ENCODE data around the gene SFRP4. TPM values are rescaled to one million over a fixed set of nuclear protein-coding genes. Genes with fewer than 3 reads are reported as not detected.
"Not testable (repeated sequence)": the region's sequence is repeated elsewhere in the genome, so short reads cannot be mapped to it uniquely, and the experiment has no call there.

Gene SFRP4
- total RNA-seq, 1 donor from 2014 or later, result 0.39 TPM

GRCh38 chr7:37960483-37960882 lies 43.9 kb upstream of the SFRP4 start:
- H3K27me3 Mint-ChIP-seq (ENCODE audit: low read depth, unreplicated experiment), result no peaks in the 10 kb centered on the region
- Histone ChIP-seq H3K9ac (ENCODE audit: low read length) (no peak overlapping the region), H2AFZ (ENCODE audit: low read depth, low read length) (no peak overlapping the region), H3K4me1 (ENCODE audit: insufficient read depth, low read length) (no peaks in the 10 kb centered on the region), H3K36me3 (ENCODE audit: insufficient read depth, low read length) (no peaks in the 10 kb centered on the region), H3K4me2 (ENCODE audit: low read length) (no peak overlapping the region), H3K79me2 (ENCODE audit: insufficient read depth, low read length) (no peaks in the 10 kb centered on the region), H3K9me3 (ENCODE audit: insufficient read depth, low read depth, low read length) (no peaks in the 10 kb centered on the region), H3K27ac (ENCODE audit: low read depth, low read length) (no peak overlapping the region), H4K20me1 (ENCODE audit: insufficient read depth, low read length) (no peaks in the 10 kb centered on the region), H3K4me3 (ENCODE audit: insufficient read depth, low read depth, low read length) (no peak overlapping the region), H3K27me3 (ENCODE audit: insufficient read depth, low read length) (no peaks in the 10 kb centered on the region)
- FAIRE-seq (no peak), DNase-seq (ENCODE audit: low read depth) (no peak)
- H3K36me3 Mint-ChIP-seq (ENCODE audit: low read depth, unreplicated experiment), result no peaks in the 10 kb centered on the region
- no peaks in the 10 kb centered on the region for H3K9me3 Mint-ChIP-seq (ENCODE audit: unreplicated experiment)
- TF ChIP-seq CTCF (IDR thresholded peaks at IDR 0.05; ENCODE audit: insufficient read depth, low read depth, low read length) (no peak), EZH2 (IDR thresholded peaks at IDR 0.05; ENCODE audit: insufficient read depth, low read length) (no peak)
- H3K4me1 Mint-ChIP-seq (ENCODE audit: low read depth, unreplicated experiment), result no peaks in the 10 kb centered on the region
- no peak overlapping the region for H3K27ac Mint-ChIP-seq (ENCODE audit: unreplicated experiment)
- H3K4me3 Mint-ChIP-seq (ENCODE audit: unreplicated experiment), result no peak overlapping the region

GRCh38 chr7:37957221-37957970 lies 40.8 kb upstream of the SFRP4 start:
- FAIRE-seq (peak; percentile 26), DNase-seq (ENCODE audit: low read depth) (no peak)
- Histone ChIP-seq H3K9me3 (ENCODE audit: insufficient read depth, low read depth, low read length) (no peaks in the 10 kb centered on the region), H3K27me3 (ENCODE audit: insufficient read depth, low read length) (no peaks in the 10 kb centered on the region), H3K36me3 (ENCODE audit: insufficient read depth, low read length) (no peaks in the 10 kb centered on the region), H3K4me3 (ENCODE audit: insufficient read depth, low read depth, low read length) (no peak overlapping the region), H3K9ac (ENCODE audit: low read length) (no peak overlapping the region), H3K4me2 (ENCODE audit: low read length) (no peak overlapping the region), H3K27ac (ENCODE audit: low read depth, low read length) (no peak overlapping the region), H3K79me2 (ENCODE audit: insufficient read depth, low read length) (no peaks in the 10 kb centered on the region), H2AFZ (ENCODE audit: low read depth, low read length) (no peak overlapping the region), H3K4me1 (ENCODE audit: insufficient read depth, low read length) (no peaks in the 10 kb centered on the region), H4K20me1 (ENCODE audit: insufficient read depth, low read length) (no peaks in the 10 kb centered on the region)
- no peak overlapping the region for H3K27ac Mint-ChIP-seq (ENCODE audit: unreplicated experiment)
- peaks cover 2% of the 10 kb centered on the region for H3K9me3 Mint-ChIP-seq (ENCODE audit: unreplicated experiment)
- no peaks in the 10 kb centered on the region for H3K4me1 Mint-ChIP-seq (ENCODE audit: low read depth, unreplicated experiment)
- H3K27me3 Mint-ChIP-seq (ENCODE audit: low read depth, unreplicated experiment), result no peaks in the 10 kb centered on the region
- no peak for TF ChIP-seq CTCF (IDR thresholded peaks at IDR 0.05; ENCODE audit: insufficient read depth, low read depth, low read length)
- no peak for TF ChIP-seq EZH2 (IDR thresholded peaks at IDR 0.05; ENCODE audit: insufficient read depth, low read length)
- no peaks in the 10 kb centered on the region for H3K36me3 Mint-ChIP-seq (ENCODE audit: low read depth, unreplicated experiment)
- no peak overlapping the region for H3K4me3 Mint-ChIP-seq (ENCODE audit: unreplicated experiment)

- no peak overlapping the region for H2AFZ ChIP-seq (ENCODE audit: low read depth, low read length)
- TF ChIP-seq CTCF (IDR thresholded peaks at IDR 0.05; ENCODE audit: insufficient read depth, low read depth, low read length) (no peak), EZH2 (IDR thresholded peaks at IDR 0.05; ENCODE audit: insufficient read depth, low read length) (no peak)
- no peaks in the 10 kb centered on the region for H3K79me2 ChIP-seq (ENCODE audit: insufficient read depth, low read length)
- H3K4me3 Mint-ChIP-seq (ENCODE audit: unreplicated experiment), result no peak overlapping the region
- no peak for DNase-seq (ENCODE audit: low read depth)
- H3K4me1 ChIP-seq (ENCODE audit: insufficient read depth, low read length), result no peaks in the 10 kb centered on the region
- H3K9me3 ChIP-seq (ENCODE audit: insufficient read depth, low read depth, low read length), result no peaks in the 10 kb centered on the region
- H3K9me3 Mint-ChIP-seq (ENCODE audit: unreplicated experiment), result peaks cover 2% of the 10 kb centered on the region
- H3K27ac Mint-ChIP-seq (ENCODE audit: unreplicated experiment), result no peak overlapping the region
- no peak overlapping the region for H3K4me3 ChIP-seq (ENCODE audit: insufficient read depth, low read depth, low read length)
- H3K36me3 ChIP-seq (ENCODE audit: insufficient read depth, low read length), result no peaks in the 10 kb centered on the region
- H4K20me1 ChIP-seq (ENCODE audit: insufficient read depth, low read length), result no peaks in the 10 kb centered on the region
- H3K27ac ChIP-seq (ENCODE audit: low read depth, low read length), result no peak overlapping the region
- no peaks in the 10 kb centered on the region for H3K27me3 Mint-ChIP-seq (ENCODE audit: low read depth, unreplicated experiment)
- H3K36me3 Mint-ChIP-seq (ENCODE audit: low read depth, unreplicated experiment), result no peaks in the 10 kb centered on the region
- H3K4me2 ChIP-seq (ENCODE audit: low read length), result no peak overlapping the region
- H3K4me1 Mint-ChIP-seq (ENCODE audit: low read depth, unreplicated experiment), result no peaks in the 10 kb centered on the region
- FAIRE-seq, result no peak
- H3K9ac ChIP-seq (ENCODE audit: low read length), result no peak overlapping the region
- H3K27me3 ChIP-seq (ENCODE audit: insufficient read depth, low read length), result no peaks in the 10 kb centered on the region
Measured at GRCh38 chr7:37956791-37957190, 40.2 kb upstream of the SFRP4 start.

GRCh38 chr7:37954217-37954616 lies 37.6 kb upstream of the SFRP4 start:
- not testable (repeated sequence) for H2AFZ ChIP-seq (ENCODE audit: low read depth, low read length); H3K27ac ChIP-seq (ENCODE audit: low read depth, low read length); H3K36me3 ChIP-seq (ENCODE audit: insufficient read depth, low read length); DNase-seq (ENCODE audit: low read depth); H3K27me3 ChIP-seq (ENCODE audit: insufficient read depth, low read length); H3K4me1 Mint-ChIP-seq (ENCODE audit: low read depth, unreplicated experiment); H3K27ac Mint-ChIP-seq (ENCODE audit: unreplicated experiment); H3K4me3 Mint-ChIP-seq (ENCODE audit: unreplicated experiment); H3K4me3 ChIP-seq (ENCODE audit: insufficient read depth, low read depth, low read length); FAIRE-seq; H3K27me3 Mint-ChIP-seq (ENCODE audit: low read depth, unreplicated experiment); H3K9ac ChIP-seq (ENCODE audit: low read length); H4K20me1 ChIP-seq (ENCODE audit: insufficient read depth, low read length); H3K79me2 ChIP-seq (ENCODE audit: insufficient read depth, low read length); H3K4me1 ChIP-seq (ENCODE audit: insufficient read depth, low read length); H3K9me3 Mint-ChIP-seq (ENCODE audit: unreplicated experiment); H3K36me3 Mint-ChIP-seq (ENCODE audit: low read depth, unreplicated experiment); H3K4me2 ChIP-seq (ENCODE audit: low read length); H3K9me3 ChIP-seq (ENCODE audit: insufficient read depth, low read depth, low read length)
